ENCODE results near the gene SP6.

The SP6 gene

GRCh38 chr17:47879028-47879585, 28.1 kb upstream of the SP6 start:
- no peak for DNase-seq

GRCh38 chr17:47878203-47879027, 27.5 kb upstream of the SP6 start:
- DNase-seq, result no peak

- DNase-seq, result no peak
These were observed 26.5 kb upstream of the SP6 start for GRCh38 chr17:47877368-47878034.

DNA sequence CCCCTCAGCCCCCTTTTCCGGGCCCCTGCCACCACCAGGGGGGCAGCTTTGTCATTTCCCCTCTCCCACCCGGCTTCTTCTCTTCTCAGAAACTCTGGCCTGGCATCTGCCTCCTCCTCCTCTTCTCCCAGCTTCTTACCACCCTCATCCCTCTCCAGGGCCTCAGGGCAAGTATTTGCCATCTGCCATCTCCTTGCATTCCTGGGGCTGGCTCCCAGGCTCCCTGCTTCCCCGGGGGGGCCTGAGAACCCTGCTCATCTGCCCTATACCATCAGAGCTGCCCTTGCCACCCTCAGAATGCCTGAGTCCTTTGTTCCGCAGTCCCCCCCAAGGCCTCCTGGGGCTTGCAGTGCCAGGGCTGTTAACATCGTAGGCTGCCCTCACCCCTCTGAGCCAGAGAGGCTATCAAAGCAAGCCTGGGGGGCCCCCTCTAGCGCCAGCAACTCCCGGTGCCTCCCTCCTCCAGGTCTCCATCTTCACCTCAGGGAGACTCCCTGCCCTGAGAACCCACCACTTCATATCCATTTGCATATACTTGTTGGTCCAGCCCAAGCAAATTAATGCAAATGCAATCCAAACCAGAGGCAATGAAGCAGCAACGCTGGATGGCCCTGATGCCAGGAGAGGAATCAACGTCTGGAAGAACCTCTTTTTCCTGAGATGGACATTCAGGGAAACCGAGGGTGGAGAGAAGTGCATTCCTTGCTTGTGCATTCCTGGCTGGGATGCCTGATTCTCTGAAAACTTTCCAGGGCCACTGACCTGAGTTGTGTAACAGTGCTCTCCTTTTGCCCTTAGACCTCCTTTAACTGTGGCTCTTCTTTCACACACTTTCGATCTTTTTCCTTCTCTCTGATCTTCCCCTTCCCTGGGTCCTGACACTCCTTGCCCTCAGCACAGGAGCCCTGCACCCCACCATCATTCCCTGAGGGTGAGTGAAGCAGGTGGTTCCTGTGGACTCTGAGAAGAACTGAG, 24.3 kb upstream of the SP6 start:
- DNase-seq, result no peak

DNA sequence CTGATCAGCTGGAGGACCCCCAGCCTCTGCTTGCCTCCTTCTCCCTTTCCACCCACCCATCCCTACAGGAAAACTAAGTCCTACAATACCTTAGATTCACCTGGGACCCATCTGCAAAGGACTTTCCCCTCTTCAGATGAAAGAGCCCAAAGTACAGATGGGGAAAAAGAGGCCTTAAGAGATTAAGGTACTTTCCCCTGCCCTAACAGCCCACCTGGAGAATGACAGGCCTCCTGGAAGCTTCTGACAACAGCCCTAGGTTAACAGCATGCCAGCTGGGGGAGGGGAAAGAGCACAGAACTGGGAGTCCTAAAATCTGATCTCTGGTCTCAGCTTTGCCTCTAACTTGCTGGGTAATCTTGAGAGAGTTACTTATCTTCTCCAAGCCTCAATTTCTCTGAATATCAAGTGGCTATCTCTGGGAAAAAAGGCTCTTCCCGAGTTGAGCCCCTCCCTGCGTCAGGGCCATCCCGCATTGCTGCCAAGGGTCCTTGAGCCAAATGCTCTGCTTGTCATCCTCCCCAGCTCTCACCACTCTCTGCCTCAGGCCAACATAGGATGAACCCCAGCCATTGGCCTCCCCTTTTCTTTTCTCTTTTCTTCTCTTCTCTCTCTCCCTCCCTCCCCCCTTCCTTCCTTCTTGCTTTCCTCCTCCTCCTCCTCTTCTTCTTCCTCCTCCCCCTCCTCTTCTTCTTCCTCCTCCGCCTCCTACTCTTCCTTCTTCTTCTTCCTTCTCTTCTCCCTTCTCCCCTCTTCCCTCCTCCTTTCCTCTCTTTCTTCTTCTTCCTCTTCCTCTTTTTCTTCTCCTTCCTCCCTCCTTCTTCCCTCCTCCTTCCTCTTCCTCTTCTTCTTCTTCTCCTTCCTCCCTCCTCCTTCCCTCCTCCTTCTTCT, 22.5 kb upstream of the SP6 start:
- no peak for DNase-seq

DNA sequence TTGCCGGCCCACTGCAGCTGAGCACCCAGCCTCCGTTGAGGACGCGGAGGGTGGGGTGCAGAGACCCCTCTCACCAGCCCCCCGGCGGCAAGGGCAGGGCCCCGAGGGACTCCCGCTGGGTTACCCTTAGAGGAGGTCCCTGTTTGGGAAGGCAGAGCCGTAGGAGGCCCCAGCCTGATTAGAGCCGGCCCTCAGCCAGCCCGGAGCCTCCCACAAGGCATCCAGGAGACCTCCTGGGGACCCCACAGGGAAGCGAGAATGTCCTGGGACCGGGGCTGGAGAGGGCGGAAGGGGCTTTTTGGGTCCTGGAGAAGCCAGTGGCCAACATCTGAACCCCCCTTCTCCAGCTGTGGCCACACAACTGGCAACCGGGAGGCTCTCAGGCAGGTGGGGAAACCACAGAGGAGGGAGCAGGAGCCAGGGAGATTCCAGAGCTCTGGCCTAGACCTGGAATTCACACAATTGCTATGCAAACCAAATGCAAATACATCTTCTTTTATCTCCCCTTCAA, 21.7 kb upstream of the SP6 start:
- DNase-seq, result no peak

- DNase-seq, result no peak
These were observed 21.2 kb upstream of the SP6 start for GRCh38 chr17:47872019-47872650.

GRCh38 chr17:47871048-47871447, 20.1 kb upstream of the SP6 start:
- DNase-seq, result no peak

DNA sequence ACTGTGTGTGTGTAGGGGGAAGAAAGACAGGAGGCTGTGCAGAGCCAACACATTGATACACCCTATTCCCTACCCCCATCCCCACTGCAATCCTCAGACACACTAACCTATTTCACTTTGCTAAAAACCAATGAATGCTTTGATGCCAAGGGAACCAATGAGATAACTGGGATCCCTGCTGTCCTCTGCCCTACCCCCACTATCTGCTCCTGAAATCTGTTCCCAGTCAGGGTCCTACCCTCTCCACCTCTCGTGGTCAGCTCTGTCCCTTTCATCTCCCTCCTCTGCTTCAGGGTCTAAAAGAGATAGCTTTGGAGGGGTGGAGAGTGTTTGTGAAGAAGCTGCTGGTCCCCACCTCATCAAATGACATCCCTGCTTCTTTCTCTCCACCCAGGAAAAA, 19.1 kb upstream of the SP6 start:
- DNase-seq, result no peak

DNA sequence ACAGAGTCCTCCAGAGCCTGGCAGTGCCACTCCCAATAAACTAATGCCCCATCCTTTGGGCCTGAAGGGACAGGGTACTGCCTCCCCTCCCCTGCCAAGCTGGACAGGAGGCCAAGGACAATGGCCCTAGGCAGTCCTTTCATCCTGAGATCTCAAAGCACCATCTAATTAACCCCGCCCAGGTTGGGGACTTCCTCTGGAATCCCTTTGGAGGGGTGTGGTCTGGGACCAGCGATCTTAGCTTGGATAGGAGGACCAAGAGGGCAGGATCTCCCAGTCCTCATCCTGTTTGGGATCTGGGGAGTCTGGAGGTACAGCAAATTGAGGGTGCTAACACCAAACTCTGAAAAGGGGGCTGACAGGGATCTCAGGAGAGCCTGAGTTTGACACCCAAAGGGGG, 18.2 kb upstream of the SP6 start:
- DNase-seq, result no peak

DNA sequence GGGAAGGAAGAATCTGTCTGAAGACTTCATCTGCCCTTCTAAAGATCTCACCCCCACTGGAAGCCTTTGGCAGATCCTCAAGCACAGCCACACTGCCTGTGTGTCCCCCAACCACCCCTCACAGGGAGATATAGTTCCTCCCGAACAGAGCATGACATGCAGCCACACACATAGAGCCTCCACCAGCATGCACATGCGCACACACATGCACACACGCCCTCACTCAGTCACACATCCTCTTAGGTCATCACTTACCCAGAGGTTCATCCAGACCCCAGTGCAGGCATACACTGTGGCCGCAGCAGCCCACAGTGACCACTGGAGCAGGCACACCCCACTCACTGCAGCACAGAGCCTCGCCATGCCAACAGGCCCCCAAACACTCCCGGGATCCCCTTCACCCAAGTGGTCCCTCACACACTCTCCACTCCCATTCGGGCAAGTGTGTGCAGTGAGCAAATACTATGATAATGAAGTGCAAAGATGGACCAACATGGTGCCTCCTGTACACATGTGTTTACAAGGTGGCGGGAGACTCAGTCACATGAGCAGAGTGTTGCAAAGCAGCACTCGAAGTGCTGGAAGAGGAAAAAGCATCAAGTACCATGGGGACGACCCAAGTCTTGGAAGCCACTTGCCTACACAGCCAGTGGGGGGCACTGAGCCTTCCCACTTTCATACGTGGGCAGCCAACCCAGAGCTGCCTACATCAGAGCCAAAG, 17.0 kb upstream of the SP6 start:
- DNase-seq, result no peak

GRCh38 chr17:47866941-47867340, 16.0 kb upstream of the SP6 start:
- DNase-seq, result no peak

DNA sequence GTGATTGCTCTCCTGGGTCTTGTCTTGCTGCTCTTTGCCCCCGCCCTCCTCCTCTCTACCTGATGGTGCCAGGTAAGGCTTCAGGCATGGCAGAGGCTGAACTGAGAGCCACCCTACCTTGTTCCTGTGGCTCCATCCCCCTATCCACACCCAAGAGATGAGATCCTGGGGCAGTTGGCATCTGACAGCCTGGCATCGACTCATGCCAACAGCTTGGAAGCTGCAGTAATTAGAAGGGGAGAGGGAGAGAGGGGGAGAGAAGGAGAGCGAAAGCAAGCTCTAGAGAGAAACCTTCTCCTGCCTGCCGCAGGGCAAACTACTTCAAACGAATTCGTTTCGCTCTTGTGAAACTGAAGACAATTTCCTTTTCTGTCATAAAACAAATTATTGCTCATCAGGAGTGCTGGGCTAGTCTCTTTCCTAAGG, 13.8 kb upstream of the SP6 start:
- peak; percentile 34 for DNase-seq

GRCh38 chr17:47862621-47863440, 11.9 kb upstream of the SP6 start:
- no peak for DNase-seq

GRCh38 chr17:47860386-47860785, 9.4 kb upstream of the SP6 start:
- DNase-seq, result no peak

DNA sequence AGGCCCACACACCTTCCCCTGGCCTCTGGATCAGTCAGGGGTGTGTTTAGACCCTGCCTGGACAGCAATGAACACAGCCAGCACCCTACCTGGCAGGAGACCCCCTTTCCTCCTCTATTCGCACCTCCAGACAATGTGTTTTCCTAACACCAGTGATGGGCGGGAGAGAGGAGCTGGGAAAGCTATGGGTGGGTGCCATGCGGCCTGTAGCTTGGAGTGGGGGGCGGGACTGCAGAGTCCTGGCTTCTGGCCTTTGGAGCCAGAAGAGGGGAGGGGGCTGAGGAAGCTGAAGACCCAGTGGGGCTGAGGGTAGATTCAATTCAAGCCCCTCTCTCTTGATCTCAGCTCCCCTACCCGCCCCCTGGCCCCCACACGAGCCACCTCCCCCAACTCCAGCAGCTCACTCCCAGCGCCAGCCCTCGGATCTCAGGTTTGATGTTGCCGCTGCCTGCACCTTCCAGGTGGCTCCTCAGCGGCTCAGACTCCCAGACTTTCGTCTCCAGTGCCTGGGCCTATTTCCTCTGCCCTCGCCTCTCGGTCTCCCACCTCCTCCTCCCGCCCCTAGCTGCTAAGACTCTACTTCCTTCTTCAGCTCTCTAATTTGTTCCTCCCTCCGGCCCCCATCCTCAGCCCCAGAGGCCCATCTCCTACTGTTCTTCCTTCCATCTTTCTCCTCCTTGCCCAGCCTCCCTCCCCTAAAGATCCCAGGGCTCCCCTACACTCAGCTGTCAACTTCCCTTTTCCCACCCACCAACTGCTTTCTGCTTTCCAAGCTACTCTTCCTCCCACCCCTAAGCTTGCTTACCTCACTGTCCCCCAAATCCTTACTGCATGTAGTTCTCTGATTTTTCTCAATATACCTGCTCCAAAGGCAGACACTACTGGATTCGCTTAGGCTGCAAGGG, 6.8 kb upstream of the SP6 start:
- DNase-seq, result no peak

DNA sequence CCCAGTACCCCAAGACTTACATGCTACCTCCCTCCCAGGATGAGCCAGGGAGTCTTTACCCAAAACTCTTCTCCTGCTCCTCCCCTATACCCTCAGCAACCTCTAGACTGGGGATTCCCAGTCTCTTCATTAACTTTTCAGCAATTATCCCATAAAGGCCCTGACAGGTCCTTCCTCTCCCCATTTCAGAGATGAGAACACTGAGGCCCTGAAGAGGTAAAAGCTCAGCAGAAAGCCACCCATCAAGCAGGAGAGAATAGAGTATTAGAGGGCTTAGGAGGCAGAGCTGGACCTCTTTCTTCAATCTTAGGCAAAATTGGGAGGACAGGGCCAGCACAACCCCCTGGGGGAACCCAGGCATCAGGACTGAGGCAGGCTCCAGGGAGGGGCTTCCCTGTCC, 5.9 kb upstream of the SP6 start:
- DNase-seq, result no peak

DNA sequence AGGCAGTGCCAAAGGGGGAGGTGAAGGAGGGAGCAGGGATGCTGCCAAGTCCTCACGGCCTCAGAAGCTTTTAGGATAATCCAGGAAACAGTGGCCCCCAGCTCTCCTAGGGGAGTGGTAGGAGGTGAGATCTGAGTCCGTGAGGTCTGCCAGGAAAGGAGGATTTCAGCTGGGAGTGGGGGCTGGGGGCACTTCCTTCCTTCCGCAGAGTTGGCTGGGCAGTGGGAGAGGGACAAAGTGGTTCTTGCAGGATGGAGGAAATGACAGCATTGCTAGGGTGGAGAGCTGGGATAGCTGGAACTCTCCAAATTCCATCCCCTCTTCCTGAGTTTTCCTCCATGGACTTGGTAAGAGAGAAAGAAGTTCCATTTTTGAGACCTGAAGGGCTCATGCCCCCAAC, 4.8 kb upstream of the SP6 start:
- DNase-seq, result no peak

- no peak for DNase-seq
These were observed 2.7 kb upstream of the SP6 start for GRCh38 chr17:47853616-47854015.
